GM13977 (cell line): Measurements from ENCODE around the gene CASZ1.

ENCODE experiments used
- DNase-seq: peaks from one replicate; pipeline ENCODE4 v3.0.0; 2012; ENCODE audit warnings: low spot score
- in situ Hi-C: fragments of 300-500 bp; cut with MboI; formaldehyde crosslinking; loops from one replicate; pipeline ENCODE4 v1.12.0; 2022; ENCODE audit warnings: low sequenced_read_pairs, low pct_unique_long_range_greater_than_20kb, mixed read lengths, inconsistent platforms; ENCODE audit not compliant: unreplicated experiment
- TF ChIP-seq, protein P1 (sequence below): IDR thresholded peaks from 2 replicates; pipeline ENCODE4 v1.5.1; 2012; ENCODE audit warnings: mild to moderate bottlenecking, control low read depth; ENCODE audit not compliant: insufficient read depth; ENCODE audit errors: extremely low read depth, missing control alignments

Gene CASZ1

DNA sequence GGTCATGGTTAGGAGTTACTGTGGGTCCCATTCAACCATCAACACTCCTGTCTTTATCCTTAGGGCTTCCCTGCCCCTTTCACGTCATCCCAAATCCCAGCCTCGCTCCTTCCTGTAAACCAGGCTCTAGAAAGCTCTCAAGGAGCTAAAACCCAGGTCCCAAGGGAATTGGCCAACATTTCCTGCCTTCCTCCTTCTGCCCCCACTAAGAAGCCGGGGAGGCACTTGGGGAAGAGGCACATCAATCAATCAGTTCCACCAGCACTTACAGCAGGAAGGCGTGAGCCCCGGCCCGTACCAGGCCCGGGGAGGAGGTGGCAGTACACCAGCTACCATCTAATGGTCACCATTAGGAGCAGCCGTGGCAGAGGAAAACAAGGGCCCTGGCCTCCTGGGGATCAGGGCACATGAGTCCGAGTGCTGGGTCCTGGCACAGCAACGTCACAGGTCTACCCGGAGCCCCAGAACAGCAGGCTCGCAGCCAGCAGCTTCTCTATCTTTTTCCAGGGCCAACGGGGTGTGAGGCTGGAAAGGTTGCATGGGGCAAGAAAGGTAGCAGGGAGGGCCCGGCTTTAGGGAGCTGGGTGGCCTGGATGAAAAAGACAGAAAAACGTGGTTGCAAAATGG lies 108.6 kb downstream of the CASZ1 start:
- in situ Hi-C loops: no loop called here

DNA sequence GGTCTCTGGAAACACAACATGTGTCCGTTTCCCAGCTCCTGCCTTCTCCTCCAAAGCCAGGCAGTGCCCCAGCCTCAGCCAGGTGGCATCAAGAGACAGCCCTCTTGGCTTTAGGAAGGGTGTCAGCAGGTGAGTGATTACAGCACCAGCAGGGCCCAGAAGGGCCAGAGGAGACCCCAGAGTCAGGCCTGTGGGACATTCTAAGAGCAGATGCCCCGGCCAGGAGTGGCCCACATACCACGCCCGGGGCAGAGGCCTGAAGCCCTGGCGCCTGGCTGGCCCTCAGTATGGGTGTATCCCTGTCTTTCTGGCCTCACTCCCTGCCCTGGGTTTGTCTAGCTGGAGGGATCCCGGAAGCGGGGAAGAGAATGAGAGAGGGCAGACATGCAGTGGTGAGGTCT lies 109.2 kb downstream of the CASZ1 start:
- TF ChIP-seq, protein P1, sequence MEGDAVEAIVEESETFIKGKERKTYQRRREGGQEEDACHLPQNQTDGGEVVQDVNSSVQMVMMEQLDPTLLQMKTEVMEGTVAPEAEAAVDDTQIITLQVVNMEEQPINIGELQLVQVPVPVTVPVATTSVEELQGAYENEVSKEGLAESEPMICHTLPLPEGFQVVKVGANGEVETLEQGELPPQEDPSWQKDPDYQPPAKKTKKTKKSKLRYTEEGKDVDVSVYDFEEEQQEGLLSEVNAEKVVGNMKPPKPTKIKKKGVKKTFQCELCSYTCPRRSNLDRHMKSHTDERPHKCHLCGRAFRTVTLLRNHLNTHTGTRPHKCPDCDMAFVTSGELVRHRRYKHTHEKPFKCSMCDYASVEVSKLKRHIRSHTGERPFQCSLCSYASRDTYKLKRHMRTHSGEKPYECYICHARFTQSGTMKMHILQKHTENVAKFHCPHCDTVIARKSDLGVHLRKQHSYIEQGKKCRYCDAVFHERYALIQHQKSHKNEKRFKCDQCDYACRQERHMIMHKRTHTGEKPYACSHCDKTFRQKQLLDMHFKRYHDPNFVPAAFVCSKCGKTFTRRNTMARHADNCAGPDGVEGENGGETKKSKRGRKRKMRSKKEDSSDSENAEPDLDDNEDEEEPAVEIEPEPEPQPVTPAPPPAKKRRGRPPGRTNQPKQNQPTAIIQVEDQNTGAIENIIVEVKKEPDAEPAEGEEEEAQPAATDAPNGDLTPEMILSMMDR: no peak
- no peak for DNase-seq
- in situ Hi-C loops: no loop called here

More for the DNA sequence above, 108.6 kb downstream of the CASZ1 start:
- TF ChIP-seq, protein P1: no peak
- DNase-seq: no peak

- no peak for DNase-seq
- in situ Hi-C loops: no loop called here
- TF ChIP-seq, protein P1: no peak
Measured at GRCh38 chr1:10686404-10687040, 109.9 kb downstream of the CASZ1 start.

- no peak for DNase-seq
- in situ Hi-C loops: no loop called here
- TF ChIP-seq, protein P1: no peak
Measured at GRCh38 chr1:10685808-10686403, 110.5 kb downstream of the CASZ1 start.

GRCh38 chr1:10685196-10685807 lies 111.1 kb downstream of the CASZ1 start:
- no peak for DNase-seq
- TF ChIP-seq, protein P1: no peak
- in situ Hi-C loops: no loop called here

- TF ChIP-seq, protein P1: no peak
- no peak for DNase-seq
- in situ Hi-C loops: no loop called here
Measured at GRCh38 chr1:10684221-10684620, 112.2 kb downstream of the CASZ1 start.
